Stimulated activated CD4-positive, alpha-beta T cell treated with anti-CD3 and anti-CD28 coated beads, Interleukin-4, amount 100 ng/mL, for 24 hours (primary cell): Measurements from ENCODE around the gene PPP1R7.
A peak's percentile ranks its signal among the peaks of the same experiment; 100 is the strongest.
"Not testable (repeated sequence)": the region's sequence is repeated elsewhere in the genome, so short reads cannot be mapped to it uniquely, and the experiment has no call there.

Source experiments
- DNase-seq: peaks from one replicate; pipeline ENCODE4 v3.0.0-alpha.2; 2020

PPP1R7 gene

GRCh38 chr2:241177526-241178334, 27.5 kb downstream of the PPP1R7 start:
- DNase-seq, result no peak

- DNase-seq, result no peak
Observed at GRCh38 chr2:241178961-241179360, 28.7 kb downstream of the PPP1R7 start.

GRCh38 chr2:241179899-241180298, 29.6 kb downstream of the PPP1R7 start:
- peak; percentile 49 for DNase-seq

- no peak for DNase-seq
Observed at GRCh38 chr2:241180495-241180894, 30.2 kb downstream of the PPP1R7 start.

- DNase-seq, result no peak
Observed at GRCh38 chr2:241182126-241182525, 31.9 kb downstream of the PPP1R7 start.

- DNase-seq, result no peak
Observed at GRCh38 chr2:241182531-241183133, 32.4 kb downstream of the PPP1R7 start.

GRCh38 chr2:241183221-241183620, 33.0 kb downstream of the PPP1R7 start:
- no peak for DNase-seq

- DNase-seq, result no peak
Observed at GRCh38 chr2:241184901-241185300, 34.6 kb downstream of the PPP1R7 start.

GRCh38 chr2:241185961-241186360, 35.7 kb downstream of the PPP1R7 start:
- DNase-seq, result no peak

GRCh38 chr2:241187101-241187917, 37.0 kb downstream of the PPP1R7 start:
- DNase-seq, result no peak

GRCh38 chr2:241187918-241188234, 37.6 kb downstream of the PPP1R7 start:
- no peak for DNase-seq

GRCh38 chr2:241188361-241189092, 38.3 kb downstream of the PPP1R7 start, which contains the start of gene ANO7:
TSS of gene ANO7 (plus strand) at chr2:241188677. CDS start at chr2:241190064, 1,387 bp downstream.
- DNase-seq, result no peak

GRCh38 chr2:241189093-241189855, 39.0 kb downstream of the PPP1R7 start:
- no peak for DNase-seq

GRCh38 chr2:241189856-241190201, 39.6 kb downstream of the PPP1R7 start:
- DNase-seq, result no peak

- no peak for DNase-seq
Observed at GRCh38 chr2:241190291-241190981, 40.2 kb downstream of the PPP1R7 start.

- DNase-seq, result no peak
Observed at GRCh38 chr2:241191081-241191480, 40.8 kb downstream of the PPP1R7 start.

- DNase-seq, result no peak
Observed at GRCh38 chr2:241193271-241193670, 43.0 kb downstream of the PPP1R7 start.

- DNase-seq, result no peak
Observed at GRCh38 chr2:241194811-241195210, 44.5 kb downstream of the PPP1R7 start.

- DNase-seq, result no peak
Observed at GRCh38 chr2:241195506-241196130, 45.4 kb downstream of the PPP1R7 start.

- DNase-seq, result not testable (repeated sequence)
Observed at GRCh38 chr2:241197246-241197645, 47.0 kb downstream of the PPP1R7 start.

GRCh38 chr2:241197947-241198346, 47.7 kb downstream of the PPP1R7 start:
- DNase-seq, result no peak
